HG02623 (cell line): ENCODE data around the gene SLC39A11.
"Not testable (repeated sequence)": the region's sequence is repeated elsewhere in the genome, so short reads cannot be mapped to it uniquely, and the experiment has no call there.

Experiments used
- ATAC-seq: cut with Tn5 transposase; IDR thresholded peaks from one replicate; pipeline ENCODE4 v1.9.1; 2021; ENCODE audit warnings: moderate library complexity; ENCODE audit not compliant: unreplicated experiment

The SLC39A11 gene

DNA sequence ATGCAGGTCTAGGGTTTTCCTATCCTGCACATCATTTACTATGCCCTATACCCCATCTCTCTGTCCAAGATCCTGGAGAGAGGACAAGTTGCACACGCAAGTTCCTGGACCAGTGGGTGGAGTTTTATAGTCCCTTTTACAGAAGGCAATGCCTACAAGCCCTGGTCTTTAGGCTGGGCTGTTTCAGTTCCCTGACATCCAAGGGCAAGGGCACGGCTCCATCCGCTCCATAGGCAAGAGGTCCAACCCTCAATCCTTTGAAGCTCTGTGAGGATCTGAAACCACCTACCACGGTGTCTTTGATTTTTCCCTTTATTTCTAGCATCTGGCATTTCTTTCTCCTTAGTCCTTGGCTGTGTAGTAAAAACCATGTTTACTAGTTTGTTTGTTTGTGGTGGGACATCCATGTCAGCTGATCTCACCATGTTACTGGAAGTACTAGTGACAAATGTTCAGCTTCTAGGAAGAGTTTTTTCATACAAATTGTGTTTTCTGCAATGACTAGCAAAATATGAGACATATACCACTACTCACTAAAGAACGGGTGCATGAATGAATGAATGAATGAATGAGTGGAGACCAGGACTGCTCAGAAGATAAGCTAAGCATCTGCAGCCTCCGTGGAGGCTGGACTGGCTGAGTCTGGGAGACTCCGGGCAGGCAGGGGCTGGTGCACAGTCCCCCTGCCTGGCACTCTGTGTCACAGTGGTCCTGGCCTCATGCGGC is 359.4 kb downstream of the SLC39A11 start:
- no peak for ATAC-seq

DNA sequence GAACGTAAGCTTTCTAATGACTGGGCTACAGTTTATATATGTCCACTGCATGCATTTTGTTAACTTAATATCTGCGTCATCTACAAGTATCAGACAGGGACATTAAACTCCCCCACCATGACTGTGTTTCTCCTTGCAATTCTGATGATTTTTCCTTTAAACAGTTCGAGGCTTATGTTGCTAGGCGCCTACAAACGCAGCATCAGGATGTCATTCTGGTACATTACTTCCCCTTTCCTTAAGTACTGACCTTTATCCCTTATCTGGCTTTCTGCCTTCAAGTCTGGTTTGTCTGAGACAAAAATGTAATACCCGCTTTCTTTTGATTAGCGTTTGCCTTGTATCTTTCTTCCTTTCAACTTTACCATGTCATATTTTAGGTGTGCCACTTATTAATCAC is 362.4 kb downstream of the SLC39A11 start:
- no peak for ATAC-seq

DNA sequence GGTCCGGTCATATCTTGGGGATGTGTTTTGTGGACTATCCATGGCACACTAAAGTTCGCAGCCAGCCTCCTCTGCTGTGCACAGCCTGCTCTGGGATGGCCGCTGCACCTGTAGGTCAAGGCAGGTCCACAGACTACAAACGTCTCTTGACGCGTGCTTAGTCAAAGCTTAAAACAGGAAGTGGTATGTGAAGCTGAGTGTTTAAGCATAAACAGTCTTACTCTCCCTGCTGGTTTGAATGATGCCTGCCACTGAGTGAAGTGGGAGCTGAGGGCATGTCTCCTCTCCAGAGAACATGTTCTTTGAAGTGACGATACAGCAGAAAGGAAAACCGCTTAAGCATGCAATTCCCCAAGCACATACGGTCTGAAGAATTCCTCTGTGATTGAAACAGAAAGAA is 365.6 kb downstream of the SLC39A11 start:
- peak; percentile 95 for ATAC-seq

DNA sequence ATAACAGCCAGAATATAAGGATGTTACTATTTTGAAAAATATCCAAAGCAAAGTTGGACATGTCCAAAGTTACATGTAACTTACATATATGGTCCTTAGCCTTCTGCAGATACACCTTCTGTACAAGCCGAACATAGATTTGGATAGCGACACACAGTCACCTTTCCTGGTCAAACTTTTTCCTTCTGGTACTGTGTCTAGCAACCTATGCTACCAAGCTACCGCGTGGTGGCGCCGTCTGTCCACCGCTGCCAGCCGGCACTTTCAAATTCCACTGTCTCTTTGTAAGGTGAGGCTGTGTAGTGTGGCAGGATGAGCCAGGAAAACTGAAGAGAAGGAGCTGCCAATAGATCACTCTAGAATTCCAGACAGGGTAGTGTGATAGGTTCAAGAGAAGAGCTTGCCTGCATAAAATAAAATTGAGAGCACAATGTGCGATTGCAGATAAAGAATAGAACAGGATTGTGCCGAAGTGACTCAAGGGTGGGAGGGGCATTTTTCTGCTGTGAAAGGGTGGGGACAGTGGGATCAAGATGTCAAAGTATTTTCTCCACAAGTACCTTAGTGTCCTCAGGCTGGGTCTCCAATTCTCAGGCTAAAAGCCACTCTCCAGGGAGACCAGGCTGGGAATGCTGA is 366.9 kb downstream of the SLC39A11 start:
- no peak for ATAC-seq

DNA sequence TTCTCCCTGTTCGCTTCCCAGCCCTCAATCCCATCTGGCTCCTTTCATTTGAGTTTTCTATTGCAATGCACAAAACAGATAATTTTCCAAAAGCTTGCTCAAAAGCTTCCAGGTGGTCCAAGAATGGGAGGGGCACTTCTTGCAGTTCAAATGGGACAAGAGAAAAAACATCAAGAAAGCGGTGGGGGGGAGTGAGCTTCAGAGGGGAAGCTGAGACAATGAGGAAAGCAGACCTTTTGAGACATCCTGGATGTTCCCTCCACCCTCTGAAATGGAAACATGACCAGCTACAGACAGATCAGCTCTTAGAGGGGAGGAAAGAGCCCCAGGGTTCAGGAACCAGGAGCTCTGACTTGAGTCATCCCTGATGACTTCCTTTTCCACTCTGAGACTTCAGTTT is 368.2 kb downstream of the SLC39A11 start:
- ATAC-seq: no peak

DNA sequence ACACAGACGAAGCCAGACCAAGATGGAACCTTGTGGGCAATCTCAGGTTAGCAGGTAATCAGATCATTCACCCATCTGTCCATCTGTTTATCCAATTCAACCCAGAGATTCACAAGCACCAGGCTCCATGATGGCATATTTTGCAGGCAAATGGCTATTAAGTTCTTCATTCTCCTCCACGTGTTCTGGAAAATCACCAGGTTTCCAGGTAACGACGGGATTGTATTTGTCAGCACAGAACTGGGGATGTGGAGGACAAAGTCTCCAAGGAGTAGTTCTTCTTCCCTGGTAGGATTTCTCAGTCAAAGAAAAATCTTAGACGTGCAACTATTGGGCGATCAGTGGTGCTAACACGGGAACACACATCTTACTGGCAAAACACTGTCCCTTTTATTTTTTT is 368.8 kb downstream of the SLC39A11 start:
- no peak for ATAC-seq

DNA sequence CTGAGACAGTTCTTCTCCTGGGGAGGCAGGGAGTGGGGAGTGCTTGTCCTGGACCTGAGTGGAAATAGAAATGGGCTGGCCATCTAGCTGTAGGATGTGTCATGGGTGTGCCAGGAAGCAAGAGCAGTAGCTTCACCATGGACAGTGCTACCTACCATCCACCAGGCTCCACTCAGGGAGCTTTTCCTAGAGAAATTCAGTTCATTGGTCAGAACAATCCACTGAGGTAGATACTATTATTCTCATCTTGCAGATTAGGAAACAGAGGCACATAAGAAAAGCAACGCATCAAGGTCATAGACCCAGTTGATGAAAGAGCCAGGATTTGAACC is 372.0 kb downstream of the SLC39A11 start:
- no peak for ATAC-seq

DNA sequence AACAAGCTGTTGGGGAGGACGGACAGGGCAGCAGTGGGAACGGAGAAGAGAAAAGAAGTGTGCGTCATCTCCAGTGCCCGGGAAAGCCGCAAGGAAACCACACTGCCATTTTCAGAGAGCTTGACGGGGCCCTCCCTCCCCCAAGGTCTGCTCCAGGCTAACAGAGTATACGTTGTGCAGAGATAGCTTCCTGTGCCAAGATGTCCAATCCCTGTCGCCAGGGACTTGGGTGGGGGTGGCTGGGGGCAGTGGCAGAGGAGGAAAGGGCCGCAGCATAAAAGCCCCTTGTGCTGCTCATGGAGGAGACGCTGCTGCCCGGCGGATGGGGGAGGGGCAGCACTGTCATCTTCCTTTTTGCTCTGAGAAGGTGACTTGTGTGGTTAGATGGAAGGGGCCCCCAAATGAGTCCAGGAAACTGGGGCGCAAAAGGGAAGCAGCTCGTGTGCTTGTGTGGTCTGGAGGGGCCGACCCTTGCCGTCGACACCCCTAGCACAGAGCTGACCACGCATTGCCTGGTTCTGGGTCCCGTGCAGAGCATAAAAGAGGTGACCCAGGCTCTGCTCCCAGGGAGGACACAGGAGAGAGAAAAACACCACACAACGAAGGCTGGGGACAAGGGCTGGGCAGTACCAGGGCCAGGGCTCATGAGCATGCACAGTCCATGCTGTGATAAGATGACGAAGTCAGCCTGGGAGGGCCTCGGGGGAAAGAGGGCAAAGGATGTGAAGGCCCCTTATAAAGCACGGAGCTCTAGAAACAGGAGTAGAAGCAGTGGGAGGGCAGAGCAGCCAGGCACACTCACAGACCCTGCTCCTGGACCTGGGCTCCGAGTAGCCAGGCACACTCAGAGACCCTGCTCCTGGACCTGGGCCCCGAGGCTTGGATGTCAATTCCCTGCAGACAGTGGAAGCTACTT is 372.7 kb downstream of the SLC39A11 start:
- ATAC-seq: peak; percentile 45

DNA sequence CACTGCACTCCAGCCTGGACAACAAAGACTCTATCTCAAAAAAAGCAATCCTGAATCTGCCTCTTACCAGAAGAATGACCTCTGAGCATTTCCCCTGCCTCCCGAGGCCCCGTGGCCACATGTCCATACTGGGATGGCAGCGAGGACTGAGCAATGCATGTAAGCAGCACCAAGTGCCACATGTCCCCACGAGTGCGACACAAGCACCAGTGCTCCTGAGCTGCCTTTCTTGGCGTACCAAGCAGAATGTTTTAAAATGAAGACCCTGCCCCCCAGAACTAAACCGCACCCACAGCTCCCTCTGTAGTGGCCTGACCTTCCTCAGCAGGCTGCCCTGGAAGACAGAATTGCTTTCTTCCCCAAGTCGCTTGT is 373.3 kb downstream of the SLC39A11 start:
- ATAC-seq: no peak

DNA sequence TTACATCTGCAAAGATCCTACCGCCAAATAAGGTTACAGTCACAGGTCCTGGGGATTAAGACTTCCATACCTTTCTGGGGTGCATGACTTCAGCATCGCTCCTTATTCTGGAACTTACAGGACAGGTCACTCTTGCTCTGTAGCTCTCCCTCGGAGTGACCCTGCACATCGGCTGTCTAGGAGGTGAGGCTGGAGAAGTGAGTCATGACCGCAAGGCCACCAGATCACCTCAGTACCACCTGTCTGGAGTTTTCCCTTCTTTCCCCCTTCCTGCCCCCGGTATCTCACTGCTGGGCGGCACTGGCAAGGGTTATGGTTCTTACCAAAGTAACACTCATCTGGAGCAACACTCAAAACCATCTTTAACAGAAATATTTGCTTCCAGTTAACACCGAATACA is 374.8 kb downstream of the SLC39A11 start:
- no peak for ATAC-seq

DNA sequence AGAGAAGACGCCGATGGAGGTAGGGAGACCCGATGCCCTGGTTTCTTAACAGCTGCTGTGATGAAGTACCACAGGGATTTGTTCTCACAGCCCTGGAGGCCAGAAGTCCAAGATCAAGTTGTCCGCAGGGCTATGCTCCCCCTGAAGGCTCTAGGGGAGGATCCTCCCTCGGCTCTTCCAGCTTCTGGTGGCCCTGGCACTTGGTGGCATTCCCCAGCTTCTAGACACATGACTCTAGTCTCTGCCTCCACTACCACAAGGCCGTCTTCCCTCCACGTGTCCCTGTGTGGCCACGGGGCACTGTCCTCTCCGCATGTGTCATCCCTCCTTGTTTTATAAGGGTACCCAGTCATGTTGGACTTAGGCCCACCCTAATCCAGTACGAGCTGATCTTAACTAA is 375.2 kb downstream of the SLC39A11 start:
- ATAC-seq: no peak

DNA sequence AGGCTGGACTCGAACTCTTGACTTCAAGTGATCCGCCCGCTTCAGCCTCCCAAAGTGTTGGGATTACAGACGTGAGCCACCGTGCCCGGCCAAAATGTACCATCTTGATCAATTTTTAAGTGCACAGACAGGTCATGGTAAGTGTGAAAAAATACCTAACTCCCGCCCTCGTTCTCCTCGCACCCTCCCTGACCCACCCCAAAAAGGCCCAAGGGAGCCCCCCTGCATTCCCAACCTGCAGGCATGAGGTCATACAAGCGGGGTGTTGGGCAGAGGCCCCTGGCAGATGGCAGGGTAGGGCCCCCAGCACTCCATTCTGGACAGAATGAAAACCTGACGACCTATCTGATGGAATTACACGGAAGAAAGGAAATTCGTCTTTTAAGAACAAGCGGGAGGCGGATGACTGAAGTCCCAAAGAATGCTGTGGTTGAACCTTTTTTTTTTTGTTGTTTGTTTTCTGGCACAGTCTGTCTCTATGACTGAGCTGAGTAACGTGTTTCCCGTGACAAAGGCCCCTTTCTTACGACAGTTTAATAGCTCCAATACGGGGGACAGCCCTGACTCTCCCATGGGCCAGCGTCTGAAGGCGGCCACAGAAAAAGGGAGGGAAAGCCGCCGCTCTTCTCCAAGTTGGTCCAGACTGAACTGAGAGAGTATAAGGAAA is 376.4 kb downstream of the SLC39A11 start:
- ATAC-seq: no peak

DNA sequence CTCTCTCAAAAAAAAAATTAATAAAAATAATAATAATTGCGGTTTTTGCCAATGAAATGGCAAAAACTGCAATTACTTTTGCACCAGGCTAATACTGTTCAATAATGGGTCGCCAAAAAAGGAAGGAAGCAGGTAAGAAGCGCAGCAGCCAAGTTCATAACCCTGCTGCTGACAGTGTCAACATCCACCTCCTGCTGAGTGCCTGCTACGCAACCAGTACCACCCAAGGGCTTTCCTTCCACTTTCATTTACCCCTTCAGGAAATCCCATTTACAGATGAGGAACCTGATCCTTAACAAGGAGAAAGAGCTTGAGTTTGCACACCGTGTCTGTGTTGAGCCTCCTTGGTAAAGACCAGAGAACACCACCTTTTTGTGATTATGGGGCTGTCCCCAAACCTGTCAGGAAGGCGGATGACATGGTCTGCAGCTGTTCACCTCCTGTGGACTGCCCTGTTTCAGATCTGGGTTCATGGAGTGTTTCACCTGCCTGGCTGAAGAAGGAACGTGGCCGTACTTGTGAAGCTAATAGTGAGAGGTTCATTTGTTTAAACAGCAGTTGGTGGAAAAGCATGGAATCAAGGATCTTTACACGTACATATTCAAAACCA is 378.0 kb downstream of the SLC39A11 start:
- ATAC-seq: no peak

DNA sequence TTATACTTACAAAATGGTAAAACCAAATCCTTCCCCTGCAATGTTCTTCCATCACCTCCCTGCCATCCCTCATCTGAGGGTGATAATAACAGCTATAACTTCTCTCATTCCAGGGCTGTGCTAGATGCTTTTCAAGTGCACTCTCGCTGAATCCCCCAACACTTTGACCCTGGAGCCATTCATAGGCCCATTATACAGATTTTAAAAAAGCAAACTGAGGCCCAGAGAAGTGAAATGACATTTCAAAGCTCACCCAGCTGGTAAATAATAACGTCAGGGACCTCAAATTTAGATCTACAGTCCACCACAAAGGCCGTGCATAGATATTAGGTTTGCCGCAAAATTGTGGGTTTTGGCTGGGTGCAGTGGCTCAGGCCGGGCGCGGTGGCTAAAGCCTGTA is 378.8 kb downstream of the SLC39A11 start:
- no peak for ATAC-seq

DNA sequence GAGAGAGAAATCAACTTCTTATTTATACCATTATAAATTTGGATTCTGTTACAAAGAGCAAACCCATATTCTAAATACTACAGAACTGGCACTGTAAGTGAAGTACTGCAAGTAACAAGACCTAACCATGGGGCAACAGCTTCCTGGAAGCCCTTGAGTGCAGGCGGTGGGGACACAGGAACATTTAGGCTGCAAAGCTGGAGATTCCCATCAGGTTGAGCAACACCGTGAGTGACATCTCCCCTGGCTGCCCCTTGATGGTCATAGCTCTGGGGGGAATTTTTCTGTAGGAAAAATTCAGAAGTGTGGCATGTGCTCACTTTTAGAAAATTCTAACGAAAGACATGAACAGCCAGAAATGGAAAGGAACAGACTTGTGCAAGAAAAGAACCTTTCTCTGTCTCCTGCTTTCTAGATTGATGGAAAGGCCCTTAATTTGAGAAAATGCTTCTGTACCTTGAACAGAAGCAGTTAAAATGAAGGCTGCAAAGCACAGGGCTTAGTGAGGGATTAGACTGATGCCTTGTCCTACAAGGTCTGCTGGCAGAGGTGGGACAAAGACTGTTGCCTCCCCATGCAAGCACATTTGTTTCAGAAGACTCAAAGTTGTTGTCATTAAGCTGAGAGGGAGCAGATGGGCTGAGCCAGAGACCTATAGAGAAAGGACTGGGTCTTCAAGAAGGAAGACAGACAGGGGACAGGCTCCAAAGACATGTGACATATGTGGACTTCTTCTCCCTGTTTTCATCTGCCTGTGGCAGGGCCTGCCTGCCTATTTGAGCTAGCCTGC is 380.8 kb downstream of the SLC39A11 start:
- no peak for ATAC-seq

DNA sequence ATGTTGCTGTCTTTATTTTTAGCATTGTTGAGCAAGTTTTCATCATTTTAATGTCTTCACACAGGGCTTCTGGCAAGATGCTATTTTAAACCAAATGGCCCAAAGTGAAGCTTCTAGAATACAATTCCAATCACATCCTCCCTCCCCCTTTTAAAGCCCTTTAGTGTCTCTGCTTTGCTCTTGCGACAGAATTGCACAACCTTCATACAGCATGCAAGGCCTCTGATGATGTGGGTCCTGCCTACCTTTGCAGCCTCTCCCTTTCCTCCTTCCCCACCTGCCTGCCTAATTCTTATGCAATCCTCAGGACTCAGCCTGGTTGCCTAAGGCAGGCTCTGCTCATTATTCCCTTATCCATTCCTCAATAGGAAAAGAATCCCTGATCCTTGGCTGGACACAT is 381.7 kb downstream of the SLC39A11 start:
- ATAC-seq: no peak

DNA sequence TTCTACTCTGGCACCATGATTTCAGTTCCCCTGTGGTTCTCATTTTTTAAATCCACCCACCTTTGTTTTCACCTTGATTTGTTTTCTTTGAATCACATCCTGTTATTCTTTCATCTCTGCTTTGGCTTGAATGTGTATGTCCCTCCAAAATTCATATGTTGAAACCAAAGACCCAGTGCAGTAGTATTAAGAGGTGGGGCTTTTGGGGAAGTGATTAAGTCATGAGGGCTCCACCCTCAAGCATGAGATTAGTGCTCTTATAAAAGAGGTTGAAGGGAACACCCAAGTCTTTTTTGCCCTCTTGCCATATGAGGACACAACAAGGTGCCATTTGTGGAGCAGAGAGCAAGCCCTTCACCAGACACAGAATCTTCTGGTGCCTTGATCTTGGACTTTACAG is 382.3 kb downstream of the SLC39A11 start:
- no peak for ATAC-seq

DNA sequence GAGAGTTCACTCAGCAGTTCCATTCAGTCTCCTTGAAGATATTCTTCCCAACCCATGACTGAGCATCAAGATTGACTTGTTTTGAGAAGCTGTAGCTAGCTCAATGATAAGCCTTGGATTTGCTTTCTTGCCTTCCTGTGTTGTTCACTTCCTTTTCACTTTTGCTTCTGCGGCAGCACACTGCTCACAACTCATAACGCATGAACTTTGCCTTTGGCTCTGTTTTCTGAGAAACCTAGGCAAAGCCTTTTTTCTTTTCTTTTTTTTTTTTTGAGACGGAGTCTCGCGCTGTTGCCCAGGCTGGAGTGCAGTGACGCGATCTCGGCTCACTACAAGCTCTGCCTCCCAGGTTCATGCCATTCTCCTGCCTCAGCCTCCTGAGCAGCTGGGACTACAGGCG is 383.8 kb downstream of the SLC39A11 start:
- ATAC-seq: not testable (repeated sequence)

DNA sequence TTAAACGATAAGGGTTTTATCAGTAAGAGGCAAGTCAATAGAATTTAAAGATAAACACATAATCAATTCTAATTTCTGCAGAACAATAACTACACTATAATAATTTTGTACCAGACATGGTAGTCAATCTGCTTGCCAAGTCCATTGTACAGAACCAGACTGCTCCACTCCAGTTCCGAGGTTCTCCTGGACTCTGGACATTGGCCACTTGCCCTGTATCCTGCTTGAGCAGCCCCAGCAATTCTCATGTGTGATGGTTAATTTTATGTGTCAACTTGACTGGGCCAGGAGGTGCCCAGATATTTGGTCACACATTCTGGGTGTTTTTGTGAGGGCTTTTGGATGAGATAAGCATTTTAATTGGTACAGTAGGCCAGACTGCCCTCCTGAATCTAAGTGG is 384.6 kb downstream of the SLC39A11 start:
- no peak for ATAC-seq

DNA sequence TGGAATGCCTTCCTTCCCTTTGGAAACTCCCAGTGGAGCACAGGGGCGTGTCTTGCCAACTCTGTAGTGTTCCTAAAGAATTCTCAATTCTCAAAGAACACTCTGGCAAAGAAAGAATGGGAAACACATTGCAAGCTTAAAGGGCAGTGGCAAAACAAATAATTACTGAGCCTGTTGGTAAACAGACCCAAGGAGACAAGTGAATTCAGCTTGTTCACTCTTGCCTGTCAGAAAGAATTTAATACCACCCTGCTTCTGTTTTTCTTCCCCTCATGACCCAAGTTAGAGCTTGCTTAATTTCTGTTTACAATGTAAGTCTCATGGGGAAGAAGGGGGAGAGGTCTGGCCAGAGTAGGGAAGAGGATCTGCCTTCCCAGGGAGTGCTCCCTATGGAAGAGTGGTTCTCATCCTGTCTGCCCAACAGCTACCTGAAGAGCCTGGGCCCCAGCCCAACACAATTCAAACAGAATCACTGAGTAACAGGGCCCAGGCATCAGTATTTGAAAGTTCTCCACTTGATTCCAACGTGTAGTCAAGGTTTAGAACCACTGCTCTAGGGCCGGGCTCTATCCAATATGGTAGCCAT is 386.0 kb downstream of the SLC39A11 start:
- no peak for ATAC-seq
